Small intestine (tissue), 7 donors: ENCODE results near the gene CEP68. TPM values are rescaled to one million over a fixed set of nuclear protein-coding genes. Genes with fewer than 3 reads are reported as not detected.

ENCODE experiments used
- DNase-seq, 2 donors: peaks; one replicate each; pipeline versions ENCODE4 v3.0.0 to v3.0.0-alpha.2; 2013
- FAIRE-seq: peaks from 2 replicates; lab custom pipeline; 2012; peaks lifted over from hg19 to GRCh38; lab: Jason Lieb, UNC
- H3K27ac ChIP-seq, 3 donors: one replicate each; pipeline ENCODE4 v1.5.1; 2013; ENCODE audit warnings: low read length in 2 of 3, mild to moderate bottlenecking in 2 of 3, control low read depth in 1 of 3, inconsistent platforms in 1 of 3, low read depth in 1 of 3, moderate library complexity in 1 of 3
- H3K27me3 ChIP-seq, 3 donors: one replicate each; pipeline ENCODE4 v1.6.1; 2013; ENCODE audit warnings: low read length in 3 of 3, inconsistent platforms in 1 of 3; ENCODE audit not compliant: control insufficient read depth in 3 of 3, insufficient read depth in 3 of 3
- H3K36me3 ChIP-seq, 3 donors: one replicate each; pipeline ENCODE4 v1.6.1; 2013; ENCODE audit warnings: low read length in 3 of 3, inconsistent platforms in 1 of 3, low read depth in 1 of 3, mild to moderate bottlenecking in 1 of 3, moderate library complexity in 1 of 3; ENCODE audit not compliant: control insufficient read depth in 3 of 3, insufficient read depth in 2 of 3
- H3K4me1 ChIP-seq, 3 donors: one replicate each; pipeline ENCODE4 v1.6.1; 2013; ENCODE audit warnings: low read length in 2 of 3, inconsistent platforms in 1 of 3, low read depth in 1 of 3, mild to moderate bottlenecking in 1 of 3, moderate library complexity in 1 of 3; ENCODE audit not compliant: control insufficient read depth in 3 of 3, insufficient read depth in 2 of 3
- H3K4me3 ChIP-seq, 3 donors: one replicate each; pipeline ENCODE4 v1.5.1; 2013; ENCODE audit warnings: low read length in 3 of 3, control low read depth in 1 of 3, inconsistent platforms in 1 of 3, low read depth in 1 of 3, mild to moderate bottlenecking in 1 of 3, moderate library complexity in 1 of 3
- H3K9me3 ChIP-seq, 2 donors: one replicate each; pipeline ENCODE4 v1.6.1; 2013; ENCODE audit warnings: low read depth in 1 of 2, low read length in 1 of 2; ENCODE audit not compliant: control insufficient read depth in 2 of 2, insufficient read depth in 1 of 2
- WGBS, 3 donors: extraction: QIAGEN DNeasy Blood & Tissue Kit; methylation state at CpG; one replicate each; pipeline ENCODE4 v1.1.7; 2013; 5-methylcytosine and 5-hydroxymethylcytosine counted together
- polyA plus RNA-seq, 4 donors: library from polyadenylated mRNA; stranded (reverse) in 3 of 4; unstranded in 1 of 4; fragments of 200-250 nt in 3 of 4; fragments of 120-200 nt in 1 of 4; gene quantifications; one replicate each; pipeline versions ENCODE4 v1.2.1 to v1.2.3, GENCODE V29; 2013
- donor health status: healthy with polysubstance abuse.
- donor health status: control.
- donor health status: control.
- donor health status: Bipolar disorder and iron deficiency.
- donor health status: healthy.

Gene CEP68
- polyA plus RNA-seq, 4 donors: 0.89 to 9.5 (median 4.7) TPM

DNA sequence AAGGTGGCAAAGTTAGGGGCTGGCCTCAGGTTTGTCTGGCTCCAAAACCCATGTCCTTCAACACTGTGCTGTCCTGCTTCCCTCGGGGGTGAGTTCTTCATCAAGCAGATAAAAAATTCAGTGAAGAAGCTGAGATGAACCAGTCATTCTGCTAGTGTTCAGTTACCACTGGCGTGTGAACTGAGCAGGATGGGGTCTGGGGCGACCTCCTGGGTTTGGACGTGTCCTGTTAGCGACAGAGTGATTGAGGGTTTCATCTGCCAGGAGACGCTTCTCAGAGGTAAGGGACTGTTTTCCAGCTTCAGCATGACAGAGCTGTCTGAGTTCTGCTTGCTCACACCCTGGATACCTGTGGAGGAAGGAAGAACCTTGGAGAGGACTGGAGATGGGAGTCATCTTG, 14.6 kb downstream of the CEP68 start:
- Histone ChIP-seq H3K4me3 (no peak overlapping the region), H3K4me1 (peaks cover 0 to 31% (median 18%) of the 10 kb centered on the region in 3 donors), H3K9me3 (no peaks in the 10 kb centered on the region), H3K27ac (peak overlapping the region; percentile 17 to 76 (median 56)), H3K27me3 (no peaks in the 10 kb centered on the region), H3K36me3 (peaks cover 1 to 63% (median 3%) of the 10 kb centered on the region in 3 donors)
- FAIRE-seq: no peak
- 74 to 82% (median 76%) methylated on average over 6 of the region's 6 CpGs for WGBS, 3 donors
- DNase-seq: no peak

DNA sequence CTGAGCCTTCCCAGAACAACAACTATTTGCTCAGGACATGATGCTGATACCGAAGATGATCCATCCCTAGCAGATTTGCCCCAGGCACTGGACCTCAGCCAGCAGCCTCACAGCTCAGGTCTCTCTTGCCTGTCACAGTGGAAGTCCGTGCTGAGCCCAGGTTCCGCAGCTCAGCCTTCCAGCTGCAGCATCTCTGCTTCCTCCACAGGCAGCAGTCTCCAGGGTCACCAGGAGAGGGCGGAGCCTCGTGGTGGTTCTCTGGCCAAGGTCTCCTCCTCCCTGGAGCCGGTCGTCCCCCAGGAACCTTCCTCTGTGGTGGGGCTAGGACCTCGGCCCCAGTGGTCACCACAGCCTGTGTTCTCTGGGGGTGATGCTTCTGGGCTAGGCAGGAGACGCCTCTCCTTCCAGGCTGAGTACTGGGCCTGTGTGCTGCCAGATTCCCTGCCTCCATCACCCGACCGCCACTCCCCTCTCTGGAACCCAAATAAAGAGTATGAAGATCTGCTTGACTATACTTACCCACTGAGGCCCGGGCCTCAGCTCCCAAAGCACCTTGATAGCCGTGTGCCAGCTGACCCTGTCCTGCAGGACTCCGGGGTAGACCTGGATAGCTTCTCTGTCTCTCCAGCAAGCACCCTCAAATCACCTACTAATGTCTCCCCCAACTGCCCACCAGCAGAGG, 15.4 kb downstream of the CEP68 start:
- Histone ChIP-seq H3K4me1 (peaks cover 0 to 38% (median 18%) of the 10 kb centered on the region in 3 donors), H3K27ac (no peak overlapping the region), H3K4me3 (no peak overlapping the region), H3K27me3 (no peaks in the 10 kb centered on the region), H3K36me3 (peaks cover 2 to 69% (median 3%) of the 10 kb centered on the region in 3 donors), H3K9me3 (no peaks in the 10 kb centered on the region)
- WGBS, 3 donors: 76 to 82% (median 77%) methylated on average over 14 of the region's 14 CpGs
- no peak for FAIRE-seq
- no peak for DNase-seq

DNA sequence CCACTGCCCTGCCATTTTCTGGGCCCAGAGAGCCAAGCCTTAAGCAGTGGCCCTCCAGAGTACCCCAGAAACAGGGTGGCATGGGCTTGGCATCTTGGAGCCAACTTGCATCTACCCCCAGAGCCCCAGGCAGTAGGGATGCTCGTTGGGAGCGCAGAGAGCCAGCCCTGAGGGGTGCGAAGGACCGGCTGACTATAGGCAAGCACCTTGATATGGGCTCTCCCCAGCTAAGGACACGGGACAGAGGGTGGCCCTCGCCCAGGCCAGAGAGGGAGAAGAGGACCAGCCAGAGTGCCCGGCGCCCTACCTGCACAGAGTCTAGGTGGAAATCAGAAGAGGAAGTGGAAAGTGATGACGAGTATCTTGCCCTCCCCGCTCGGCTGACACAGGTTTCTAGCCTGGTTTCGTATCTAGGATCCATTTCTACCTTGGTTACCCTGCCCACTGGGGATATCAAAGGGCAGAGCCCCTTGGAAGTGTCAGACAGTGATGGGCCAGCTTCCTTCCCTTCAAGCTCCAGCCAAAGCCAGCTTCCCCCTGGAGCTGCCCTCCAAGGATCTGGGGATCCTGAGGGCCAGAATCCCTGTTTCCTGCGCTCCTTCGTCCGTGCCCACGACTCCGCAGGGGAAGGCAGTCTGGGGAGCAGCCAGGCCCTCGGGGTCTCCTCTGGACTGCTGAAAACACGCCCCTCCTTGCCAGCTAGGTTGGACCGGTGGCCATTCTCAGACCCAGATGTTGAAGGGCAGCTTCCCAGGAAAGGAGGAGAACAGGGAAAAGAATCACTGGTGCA, 16.2 kb downstream of the CEP68 start:
- Histone ChIP-seq H3K36me3 (peaks cover 2 to 72% (median 3%) of the 10 kb centered on the region in 3 donors), H3K27ac (no peak overlapping the region), H3K27me3 (no peaks in the 10 kb centered on the region), H3K9me3 (no peaks in the 10 kb centered on the region), H3K4me1 (peaks cover 0 to 39% (median 18%) of the 10 kb centered on the region in 3 donors), H3K4me3 (no peak overlapping the region)
- no peak for DNase-seq
- 89 to 91% (median 91%) methylated on average over 20 of the region's 20 CpGs for WGBS, 3 donors
- no peak for FAIRE-seq

- Histone ChIP-seq H3K36me3 (peaks cover 2 to 72% (median 3%) of the 10 kb centered on the region in 3 donors), H3K27me3 (no peaks in the 10 kb centered on the region), H3K4me1 (peaks cover 0 to 36% (median 18%) of the 10 kb centered on the region in 3 donors), H3K27ac (no peak overlapping the region), H3K4me3 (no peak overlapping the region), H3K9me3 (no peaks in the 10 kb centered on the region)
- FAIRE-seq: no peak
- DNase-seq: no peak
- WGBS, 3 donors: 79 to 81% (median 81%) methylated on average over 12 of the region's 12 CpGs
Observed at GRCh38 chr2:65073879-65074565, 17.8 kb downstream of the CEP68 start.

- Histone ChIP-seq H3K4me1 (peaks cover 0 to 25% (median 12%) of the 10 kb centered on the region in 3 donors), H3K9me3 (no peaks in the 10 kb centered on the region), H3K27ac (peak overlapping the region in 2 of 3 donors; percentile 26 to 74), H3K4me3 (no peak overlapping the region), H3K36me3 (peaks cover 4 to 70% (median 5%) of the 10 kb centered on the region in 3 donors), H3K27me3 (no peaks in the 10 kb centered on the region)
- WGBS, 3 donors: 74 to 88% (median 86%) methylated on average over 9 of the region's 9 CpGs
- DNase-seq: no peak
- FAIRE-seq: no peak
Observed at GRCh38 chr2:65075176-65075575, 19.0 kb downstream of the CEP68 start.

DNA sequence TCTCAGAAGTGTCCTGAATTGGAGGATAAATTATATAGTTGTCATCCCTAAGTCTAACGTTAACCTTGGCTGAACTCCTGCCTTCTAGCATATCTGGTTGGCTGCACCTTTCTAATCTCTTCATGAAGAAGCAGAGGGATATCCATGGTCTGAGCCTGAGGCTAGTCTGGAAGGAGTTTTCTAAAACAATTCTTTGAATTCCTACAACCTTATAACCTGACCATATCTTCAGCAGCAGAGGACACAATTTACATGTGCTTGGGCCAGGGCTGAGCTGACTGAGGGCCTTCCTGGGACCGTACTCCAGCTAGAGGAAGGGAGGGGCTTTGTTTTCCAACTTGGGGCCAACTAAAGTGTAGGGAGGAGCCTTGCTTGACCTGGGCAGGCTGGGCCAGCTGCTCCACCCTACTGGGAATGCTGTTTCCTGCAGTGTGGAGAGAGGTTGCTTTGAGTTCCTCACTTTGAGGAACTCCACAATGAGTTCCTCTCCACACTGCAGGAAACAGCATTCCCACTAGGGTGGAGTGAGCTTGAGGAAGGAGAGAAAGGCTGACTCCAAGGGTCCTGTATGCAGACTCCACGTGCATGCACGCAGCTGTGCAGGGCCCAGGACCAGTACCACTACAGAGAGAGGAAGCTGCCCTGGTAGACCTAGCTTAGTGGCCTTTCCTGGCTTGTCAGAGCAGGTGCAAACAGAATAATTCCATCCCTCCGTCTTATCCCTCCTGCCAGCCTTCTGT, 19.6 kb downstream of the CEP68 start:
- peak overlapping the region in 2 of 3 donors; percentile 26 to 74 for H3K27ac ChIP-seq
- no peak for FAIRE-seq

DNA sequence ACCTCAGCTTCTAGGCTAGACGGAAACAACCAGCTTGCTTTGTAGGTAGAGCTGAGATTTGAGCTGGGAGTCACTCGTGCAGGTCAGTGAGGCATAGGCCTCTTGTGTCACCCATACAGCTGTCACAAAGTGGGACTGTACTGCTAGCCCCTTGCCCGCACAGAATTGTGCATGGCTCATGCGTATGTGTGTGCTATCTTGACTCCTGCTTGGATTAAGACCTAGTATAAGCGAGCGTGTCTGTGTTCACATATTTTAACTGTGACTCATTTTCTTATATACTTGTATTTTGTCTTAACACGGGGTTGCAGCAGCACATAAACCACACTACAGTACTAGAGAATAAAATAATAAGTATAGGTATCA, 20.1 kb downstream of the CEP68 start:
- H3K9me3 ChIP-seq: no peaks in the 10 kb centered on the region
- no peak overlapping the region for H3K4me3 ChIP-seq
- WGBS, 3 donors: 48 to 58% (median 53%) methylated on average over 7 of the region's 7 CpGs
- no peaks in the 10 kb centered on the region for H3K27me3 ChIP-seq
- FAIRE-seq (no peak), DNase-seq (no peak)
- H3K36me3 ChIP-seq: peaks cover 5 to 74% (median 6%) of the 10 kb centered on the region in 3 donors
- H3K27ac ChIP-seq: peak overlapping the region in 2 of 3 donors; percentile 26 to 74
- peaks cover 0 to 16% (median 5%) of the 10 kb centered on the region in 3 donors for H3K4me1 ChIP-seq

More for the DNA sequence above, 19.6 kb downstream of the CEP68 start:
- peak; percentile 55 to 64 for DNase-seq
- Histone ChIP-seq H3K4me1 (peaks cover 0 to 20% (median 6%) of the 10 kb centered on the region in 3 donors), H3K4me3 (no peak overlapping the region), H3K36me3 (peaks cover 5 to 74% (median 6%) of the 10 kb centered on the region in 3 donors), H3K9me3 (no peaks in the 10 kb centered on the region), H3K27me3 (no peaks in the 10 kb centered on the region)
- WGBS, 3 donors: 18 to 38% (median 32%) methylated on average over 5 of the region's 5 CpGs
